IMR-90 (cell line): ENCODE results near the gene SH2D4B. TPM values are rescaled to one million over a fixed set of nuclear protein-coding genes. Genes with fewer than 3 reads are reported as not detected.

Source experiments
- ATAC-seq: fragments of 200-7000 bp; cut with Tn5 transposase; 2 replicates; pipeline ENCODE4 v1.9.1; 2020; ENCODE audit warnings: low read depth, mild to moderate bottlenecking, moderate library complexity
- BruUV-seq: library from RNA; stranded (reverse); fragments of 400-500 nt; replicated peaks from 2 replicates; lab custom pipeline; 2021; lab: Mats Ljungman, UMichigan
- CTCF ChIA-PET: fragments of 300-600 bp; formaldehyde crosslinking; extraction: SDS; loops from one replicate; lab custom pipeline; 2021; ENCODE audit warnings: antibody characterized with exemption; lab: Yijun Ruan, JAX
- POLR2A ChIA-PET: fragments of 300-600 bp; sonication (Branson Sonifier 250); formaldehyde crosslinking; loops from one replicate; lab custom pipeline; 2022; ENCODE audit warnings: antibody characterized with exemption; ENCODE audit not compliant: unreplicated experiment; lab: Charles Lee
- DNase-seq: peaks from one replicate; pipeline ENCODE4 v3.0.0; 2013
- H2AFZ ChIP-seq: replicated peaks from 2 replicates; pipeline ENCODE3; 2013; ENCODE audit warnings: low read length, mild to moderate bottlenecking; ENCODE audit not compliant: poor library complexity
- H2AK5ac ChIP-seq: 2 replicates; pipeline ENCODE4 v1.6.1; 2013; ENCODE audit warnings: low read depth, low read length, inconsistent platforms
- H2AK9ac ChIP-seq: replicated peaks from 2 replicates; pipeline ENCODE3; 2013; ENCODE audit warnings: mild to moderate bottlenecking, low read depth, low read length, moderate library complexity; ENCODE audit not compliant: poor library complexity
- H2BK120ac ChIP-seq: 2 replicates; pipeline ENCODE4 v1.6.1; 2013; ENCODE audit warnings: low read depth, low read length, inconsistent platforms
- H2BK15ac ChIP-seq: 3 replicates; pipeline ENCODE4 v1.6.1; 2013; ENCODE audit warnings: low read depth, low read length, inconsistent platforms
- H2BK20ac ChIP-seq: 2 replicates; pipeline ENCODE4 v1.6.1; 2013; ENCODE audit warnings: low read depth, mild to moderate bottlenecking, inconsistent platforms, low read length, moderate library complexity
- H2BK5ac ChIP-seq: 2 replicates; pipeline ENCODE4 v1.6.1; 2013; ENCODE audit warnings: mild to moderate bottlenecking, low read depth, low read length, inconsistent platforms; ENCODE audit not compliant: poor library complexity, severe bottlenecking
- H3K14ac ChIP-seq: replicated peaks from 2 replicates; pipeline ENCODE4 v1.6.1; 2013; ENCODE audit warnings: low read depth, low read length, inconsistent platforms
- H3K18ac ChIP-seq: 2 replicates; pipeline ENCODE4 v1.6.1; 2013; ENCODE audit warnings: low read depth, low read length, control low read depth
- H3K23ac ChIP-seq: 2 replicates; pipeline ENCODE4 v1.6.1; 2013; ENCODE audit warnings: low read depth, low read length, inconsistent platforms
- H3K27ac ChIP-seq: 2 replicates; pipeline ENCODE4 v1.5.1; 2013; ENCODE audit warnings: mild to moderate bottlenecking, control low read depth, low read length; ENCODE audit not compliant: insufficient read depth
- H3K27me3 ChIP-seq: 2 replicates; pipeline ENCODE4 v1.6.1; 2013; ENCODE audit warnings: low read length; ENCODE audit not compliant: control insufficient read depth, insufficient read depth
- H3K36me3 ChIP-seq: 2 replicates; pipeline ENCODE4 v1.6.1; 2013; ENCODE audit warnings: low read length, mixed read lengths; ENCODE audit not compliant: control insufficient read depth, insufficient read depth
- H3K4ac ChIP-seq: 2 replicates; pipeline ENCODE4 v1.6.1; 2013; ENCODE audit warnings: low read depth, low read length, inconsistent platforms
- H3K4me1 ChIP-seq: 2 replicates; pipeline ENCODE4 v1.6.1; 2013; ENCODE audit warnings: low read length, mixed read lengths; ENCODE audit not compliant: control insufficient read depth, insufficient read depth
- H3K4me2 ChIP-seq: 2 replicates; pipeline ENCODE4 v1.6.1; 2013; ENCODE audit warnings: low read depth, mild to moderate bottlenecking, control low read depth, low read length, moderate library complexity
- H3K4me3 ChIP-seq: 2 replicates; pipeline ENCODE4 v1.5.1; 2013; ENCODE audit warnings: low read depth, mild to moderate bottlenecking, control low read depth, low read length, moderate library complexity; ENCODE audit not compliant: insufficient read depth
- H3K56ac ChIP-seq: 2 replicates; pipeline ENCODE4 v1.6.1; 2013; ENCODE audit warnings: low read length, inconsistent platforms; ENCODE audit not compliant: insufficient read depth; ENCODE audit errors: extremely low read depth
- H3K79me1 ChIP-seq, 2 experiments: 2 replicates each; pipeline ENCODE4 v1.6.1; 2013; ENCODE audit warnings: low read length in 2 of 2, inconsistent platforms in 1 of 2, low read depth in 1 of 2
- H3K9ac ChIP-seq: 2 replicates; pipeline ENCODE4 v1.6.1; 2013; ENCODE audit warnings: low read depth, low read length, control low read depth
- H3K9me1 ChIP-seq: 2 replicates; pipeline ENCODE4 v1.6.1; 2013; ENCODE audit warnings: low read length, inconsistent platforms; ENCODE audit not compliant: insufficient read depth
- H3K9me3 ChIP-seq: 2 replicates; pipeline ENCODE4 v1.6.1; 2013; ENCODE audit warnings: low read length; ENCODE audit not compliant: control insufficient read depth, insufficient read depth
- H4K20me1 ChIP-seq: 2 replicates; pipeline ENCODE4 v1.6.1; 2013; ENCODE audit warnings: low read length, inconsistent platforms; ENCODE audit not compliant: insufficient read depth
- H4K5ac ChIP-seq: 2 replicates; pipeline ENCODE4 v1.6.1; 2013; ENCODE audit warnings: mild to moderate bottlenecking, low read depth, low read length, control low read depth
- H4K8ac ChIP-seq, 2 experiments: 2 replicates each; pipeline ENCODE4 v1.6.1; 2013; ENCODE audit warnings: low read depth in 2 of 2, low read length in 2 of 2, control low read depth in 1 of 2, inconsistent platforms in 1 of 2
- H4K91ac ChIP-seq: 2 replicates; pipeline ENCODE4 v1.6.1; 2013; ENCODE audit warnings: low read depth, low read length, inconsistent platforms; ENCODE audit not compliant: insufficient read depth
- CHD1 ChIP-seq: IDR thresholded peaks from 2 replicates; pipeline ENCODE4 v1.6.1; 2012; ENCODE audit warnings: low read depth, low read length, improper control_type of control experiment
- FOS ChIP-seq: fragments of 150-350 bp; IDR thresholded peaks from 2 replicates; pipeline ENCODE4 v1.6.1; 2016; ENCODE audit warnings: low read depth, low read length
- MAFK ChIP-seq: IDR thresholded peaks from 2 replicates; pipeline ENCODE4 v1.6.1; 2012; ENCODE audit warnings: low read depth, low read length, improper control_type of control experiment
- MAZ ChIP-seq: IDR thresholded peaks from 2 replicates; pipeline ENCODE4 v1.6.1; 2012; ENCODE audit warnings: low read depth, mild to moderate bottlenecking, low read length, improper control_type of control experiment, moderate library complexity, borderline replicate concordance
- POLR2A ChIP-seq: IDR thresholded peaks from 2 replicates; pipeline ENCODE4 v1.6.1; 2012; ENCODE audit warnings: mild to moderate bottlenecking, low read depth, low read length
- RAD21 ChIP-seq: IDR thresholded peaks from 2 replicates; pipeline ENCODE4 v1.6.1; 2012; ENCODE audit warnings: low read length, improper control_type of control experiment
- RFX5 ChIP-seq: IDR thresholded peaks from 2 replicates; pipeline ENCODE4 v1.8.0; 2012; ENCODE audit warnings: low read depth, mild to moderate bottlenecking, low read length, moderate library complexity
- dilution Hi-C: fragments of 300-500 bp; cut with HindIII; formaldehyde crosslinking; loops from one replicate; pipeline ENCODE4 v1.14.3; 2018; ENCODE audit warnings: low sequenced_read_pairs; ENCODE audit not compliant: unreplicated experiment
- in situ Hi-C: fragments of 300-500 bp; cut with MboI; formaldehyde crosslinking; loops from 3 replicates; pipeline ENCODE4 v1.14.3; 2019; ENCODE audit warnings: low sequenced_read_pairs, inconsistent platforms, mixed read lengths
- intact Hi-C: fragments of 100-400 bp; cut with micrococcal nuclease; formaldehyde crosslinking; loops from 2 replicates; pipeline ENCODE4 v1.10.0; 2022
- polyA plus RNA-seq, 3 experiments: library from polyadenylated mRNA; depleted of rRNA; stranded (reverse); fragments of >200 nt; gene quantifications; 2 replicates each; pipeline ENCODE4 v1.2.3, GENCODE V29; 2012; ENCODE audit warnings: low replicate concordance in 1 of 3
- total RNA-seq: library from RNA; depleted of rRNA; stranded (reverse); fragments of >200 nt; gene quantifications from 2 replicates; pipeline ENCODE4 v1.2.3, GENCODE V29; 2012
- TF ChIP-seq, protein P1 (sequence below): fragments of 150-350 bp; IDR thresholded peaks from 2 replicates; pipeline ENCODE4 v1.6.1; 2017; ENCODE audit warnings: mild to moderate bottlenecking, antibody characterized with exemption, low read length, low read depth
- TF ChIP-seq, protein P2 (sequence below): conservative IDR thresholded peaks from 2 replicates; pipeline ENCODE4 v1.5.1; 2012; ENCODE audit warnings: mild to moderate bottlenecking, low read depth, low read length, improper control_type of control experiment

SH2D4B gene
- total and polyA plus RNA-seq, 2 of the 4 experiments (the other 2 are of a cell fraction) = not detected

- POLR2A ChIA-PET = no interaction called here
Observed at GRCh38 chr10:80561950-80562349, 24.2 kb downstream of the SH2D4B start.

More at GRCh38 chr10:80561950-80562349, 24.2 kb downstream of the SH2D4B start:
- Histone ChIP-seq H3K27ac (no peak overlapping the region), H3K4me1 (no peaks in the 10 kb centered on the region), H3K18ac (no peak overlapping the region), H2BK5ac (no peak overlapping the region), H2AK9ac (no peak overlapping the region), H2AK5ac (no peak overlapping the region), H4K8ac (no peak overlapping the region), H3K4me2 (no peak overlapping the region), H3K4ac (no peak overlapping the region), H4K20me1 (no peaks in the 10 kb centered on the region), H3K14ac (no peak overlapping the region), H3K79me1 (no peaks in the 10 kb centered on the region), H3K23ac (no peak overlapping the region), H2AFZ (no peak overlapping the region), H4K91ac (no peak overlapping the region), H2BK20ac (no peak overlapping the region), H3K56ac (no peak overlapping the region), H3K9me1 (no peaks in the 10 kb centered on the region), H3K9me3 (no peaks in the 10 kb centered on the region), H3K9ac (no peak overlapping the region), H2BK120ac (no peak overlapping the region), H3K4me3 (no peak overlapping the region), H3K27me3 (peaks cover 2% of the 10 kb centered on the region; the same call in 1 of the 2 replicates), H2BK15ac (no peak overlapping the region), H4K5ac (no peak overlapping the region), H3K36me3 (no peaks in the 10 kb centered on the region)
- no TSS peak for BruUV-seq
- TF ChIP-seq RFX5 (no peak), FOS (no peak), CHD1 (no peak), RAD21 (no peak), MAFK (no peak), MAZ (no peak), POLR2A (no peak)
- TF ChIP-seq, protein P1, sequence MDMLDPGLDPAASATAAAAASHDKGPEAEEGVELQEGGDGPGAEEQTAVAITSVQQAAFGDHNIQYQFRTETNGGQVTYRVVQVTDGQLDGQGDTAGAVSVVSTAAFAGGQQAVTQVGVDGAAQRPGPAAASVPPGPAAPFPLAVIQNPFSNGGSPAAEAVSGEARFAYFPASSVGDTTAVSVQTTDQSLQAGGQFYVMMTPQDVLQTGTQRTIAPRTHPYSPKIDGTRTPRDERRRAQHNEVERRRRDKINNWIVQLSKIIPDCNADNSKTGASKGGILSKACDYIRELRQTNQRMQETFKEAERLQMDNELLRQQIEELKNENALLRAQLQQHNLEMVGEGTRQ = no peak
- TF ChIP-seq, protein P2, sequence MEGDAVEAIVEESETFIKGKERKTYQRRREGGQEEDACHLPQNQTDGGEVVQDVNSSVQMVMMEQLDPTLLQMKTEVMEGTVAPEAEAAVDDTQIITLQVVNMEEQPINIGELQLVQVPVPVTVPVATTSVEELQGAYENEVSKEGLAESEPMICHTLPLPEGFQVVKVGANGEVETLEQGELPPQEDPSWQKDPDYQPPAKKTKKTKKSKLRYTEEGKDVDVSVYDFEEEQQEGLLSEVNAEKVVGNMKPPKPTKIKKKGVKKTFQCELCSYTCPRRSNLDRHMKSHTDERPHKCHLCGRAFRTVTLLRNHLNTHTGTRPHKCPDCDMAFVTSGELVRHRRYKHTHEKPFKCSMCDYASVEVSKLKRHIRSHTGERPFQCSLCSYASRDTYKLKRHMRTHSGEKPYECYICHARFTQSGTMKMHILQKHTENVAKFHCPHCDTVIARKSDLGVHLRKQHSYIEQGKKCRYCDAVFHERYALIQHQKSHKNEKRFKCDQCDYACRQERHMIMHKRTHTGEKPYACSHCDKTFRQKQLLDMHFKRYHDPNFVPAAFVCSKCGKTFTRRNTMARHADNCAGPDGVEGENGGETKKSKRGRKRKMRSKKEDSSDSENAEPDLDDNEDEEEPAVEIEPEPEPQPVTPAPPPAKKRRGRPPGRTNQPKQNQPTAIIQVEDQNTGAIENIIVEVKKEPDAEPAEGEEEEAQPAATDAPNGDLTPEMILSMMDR = no peak
- CTCF ChIA-PET = no interaction called here
- ATAC-seq = no peak
- dilution Hi-C loops (no loop called here), intact Hi-C loops (no loop called here), in situ Hi-C loops (no loop called here)
- DNase-seq = no peak
